22Rv1 (cell line): ENCODE measurements around the gene MAN1B1.

Experiments used
- H3K27ac ChIP-seq: fragments of 450-650 bp; 2 replicates; pipeline ENCODE4 v1.5.1; 2017
- CTCF ChIP-seq: fragments of 450-650 bp; IDR thresholded peaks from 2 replicates; pipeline ENCODE4 v1.5.1; 2017; ENCODE audit warnings: mild to moderate bottlenecking
- ZFX ChIP-seq: fragments of 450-650 bp; IDR thresholded peaks from 2 replicates; pipeline ENCODE4 v1.6.1; 2017; ENCODE audit warnings: antibody characterized with exemption, borderline replicate concordance

The MAN1B1 gene

GRCh38 chr9:137048655-137049543 lies 37.9 kb upstream of the MAN1B1 start:
- no peak; the same call in 1 of the 2 replicates for TF ChIP-seq CTCF

GRCh38 chr9:137049544-137050449 lies 37.0 kb upstream of the MAN1B1 start:
- peak overlapping the region; percentile 96 for H3K27ac ChIP-seq
- TF ChIP-seq CTCF (peak; percentile 49), ZFX (no peak)

More at GRCh38 chr9:137048655-137049543, 37.9 kb upstream of the MAN1B1 start:
- peak overlapping the region; percentile 96 for H3K27ac ChIP-seq

DNA sequence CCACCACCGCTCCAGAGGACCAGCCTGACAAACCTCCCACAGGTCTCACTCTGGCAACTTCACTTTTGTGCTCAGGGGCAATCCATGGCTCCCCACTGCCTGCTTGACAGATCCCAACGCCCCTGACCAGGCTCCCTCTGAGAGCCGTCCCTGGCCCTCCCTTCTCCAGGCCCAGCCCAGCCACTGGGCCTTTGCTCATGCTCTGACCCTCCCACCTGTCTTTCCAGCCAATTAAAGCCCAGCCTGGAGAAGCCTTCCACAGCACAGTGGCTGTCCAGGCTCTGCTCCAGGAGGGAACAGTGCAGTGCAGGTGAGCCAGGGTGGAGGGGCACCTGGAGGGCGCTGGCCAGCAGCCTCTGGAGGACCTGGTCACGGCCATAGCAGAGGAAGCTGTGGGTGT lies 36.2 kb upstream of the MAN1B1 start:
- no peak for TF ChIP-seq CTCF
- TF ChIP-seq ZFX = no peak
- H3K27ac ChIP-seq = 0 out of 2 replicates have a peak overlapping the region, but pooled peaks have one; percentile 1

DNA sequence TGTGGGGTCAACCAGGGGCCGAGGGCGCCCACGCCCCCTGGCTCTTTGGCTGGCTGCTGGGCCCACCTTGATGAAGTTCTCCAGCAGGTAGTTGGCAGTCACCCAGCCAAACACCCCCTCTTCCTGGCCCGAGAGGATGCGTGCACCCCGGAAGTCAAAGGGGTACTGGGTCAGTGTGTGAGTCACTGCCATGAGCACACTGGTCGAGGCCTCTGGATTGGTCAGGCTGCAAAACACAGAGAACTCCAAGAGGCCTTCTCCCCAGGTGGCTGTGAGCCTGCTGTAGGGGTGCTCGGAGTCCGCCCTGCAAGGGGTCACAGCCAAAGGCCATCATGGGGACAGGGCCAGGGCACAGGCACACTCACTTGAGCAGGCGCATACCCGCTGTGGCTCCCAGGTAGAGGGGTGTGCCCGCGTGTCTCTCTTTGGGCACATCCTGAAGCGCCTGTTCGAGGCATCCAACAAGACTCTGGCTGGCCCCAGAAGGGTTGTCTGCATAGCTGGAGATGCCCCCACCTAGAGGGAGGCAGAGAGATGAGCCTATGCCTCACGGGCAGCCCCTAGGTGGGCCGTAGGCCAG lies 35.5 kb upstream of the MAN1B1 start:
- no peak overlapping the region for H3K27ac ChIP-seq
- TF ChIP-seq CTCF (no peak), ZFX (no peak)

DNA sequence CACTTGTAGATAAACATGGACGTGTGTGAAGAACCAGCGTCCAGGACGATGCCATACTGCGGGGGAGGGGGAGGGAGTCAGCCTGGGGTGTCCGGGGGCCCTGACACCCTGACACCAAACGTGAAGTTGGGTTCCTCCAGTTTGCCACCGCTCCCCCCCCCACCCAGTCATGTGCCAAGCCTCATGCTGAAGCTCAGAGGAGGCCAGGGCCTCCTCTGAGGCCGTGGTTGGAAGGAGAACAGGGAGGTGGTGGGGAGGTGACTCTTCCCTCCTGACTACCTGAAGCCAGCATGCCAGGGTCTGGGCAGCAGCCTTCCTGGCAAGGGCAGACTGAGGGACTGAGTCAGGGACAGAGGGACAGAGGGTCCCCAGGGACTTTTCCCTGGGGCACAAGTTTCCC lies 34.5 kb upstream of the MAN1B1 start:
- TF ChIP-seq CTCF (no peak), ZFX (no peak)
- H3K27ac ChIP-seq = peak overlapping the region; percentile 83; the same call in 1 of the 2 replicates

DNA sequence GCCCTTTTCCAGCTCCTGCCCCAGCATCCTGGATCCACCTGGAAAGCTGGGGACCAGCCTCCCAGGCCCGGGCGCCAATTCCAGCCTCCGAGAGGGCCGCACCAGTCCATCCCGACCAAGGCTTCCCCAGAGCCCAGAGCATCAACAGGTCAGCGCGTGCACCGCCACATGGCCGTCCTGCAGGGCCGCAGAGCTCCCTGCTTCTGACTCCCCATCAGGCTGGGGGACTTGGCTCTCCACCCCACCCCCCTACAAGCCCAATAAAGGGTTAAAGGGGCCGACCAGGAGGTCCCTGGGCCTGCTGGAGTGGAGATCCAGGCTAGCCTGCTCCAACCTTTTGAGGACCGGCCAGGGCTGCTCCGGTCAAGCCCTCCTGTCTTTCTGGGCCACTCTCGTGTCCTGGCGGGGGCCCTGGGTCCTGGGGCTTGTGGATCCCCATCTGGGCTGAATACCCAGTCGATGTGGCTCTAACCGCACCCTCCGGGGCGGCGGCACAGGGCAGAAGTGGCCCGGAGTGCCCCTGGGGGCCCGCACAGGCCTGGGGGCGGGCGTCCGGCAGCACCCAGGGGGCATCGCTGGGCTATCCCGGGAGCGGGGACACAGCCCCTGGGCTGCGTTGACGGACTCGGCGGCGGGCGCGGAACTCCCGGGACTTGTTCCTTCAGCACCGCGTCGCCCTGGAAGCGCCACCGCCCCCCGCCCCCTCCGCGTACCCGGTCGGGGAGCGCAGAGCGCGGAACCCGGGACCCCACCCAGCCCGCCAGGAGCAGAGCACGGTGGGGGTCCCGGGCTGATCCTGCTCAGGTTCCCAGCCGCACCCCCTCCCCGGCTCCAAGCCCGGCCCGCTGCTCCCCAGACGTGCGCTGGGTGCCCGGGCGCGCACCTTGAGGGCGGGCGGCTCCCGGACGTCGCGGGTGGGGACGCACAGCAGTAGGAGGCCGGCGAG lies 33.5 kb upstream of the MAN1B1 start:
- TF ChIP-seq ZFX (no peak), CTCF (no peak)
- peak overlapping the region; percentile 83 for H3K27ac ChIP-seq
